Middle frontal gyrus (tissue), 1 donor: Measurements from ENCODE around the gene SPSB1.

Source experiments
- DNase-seq: peaks from one replicate; pipeline ENCODE4 v3.0.0-alpha.2; 2015; ENCODE audit warnings: low spot score; ENCODE audit errors: extremely low spot score

The SPSB1 gene

DNA sequence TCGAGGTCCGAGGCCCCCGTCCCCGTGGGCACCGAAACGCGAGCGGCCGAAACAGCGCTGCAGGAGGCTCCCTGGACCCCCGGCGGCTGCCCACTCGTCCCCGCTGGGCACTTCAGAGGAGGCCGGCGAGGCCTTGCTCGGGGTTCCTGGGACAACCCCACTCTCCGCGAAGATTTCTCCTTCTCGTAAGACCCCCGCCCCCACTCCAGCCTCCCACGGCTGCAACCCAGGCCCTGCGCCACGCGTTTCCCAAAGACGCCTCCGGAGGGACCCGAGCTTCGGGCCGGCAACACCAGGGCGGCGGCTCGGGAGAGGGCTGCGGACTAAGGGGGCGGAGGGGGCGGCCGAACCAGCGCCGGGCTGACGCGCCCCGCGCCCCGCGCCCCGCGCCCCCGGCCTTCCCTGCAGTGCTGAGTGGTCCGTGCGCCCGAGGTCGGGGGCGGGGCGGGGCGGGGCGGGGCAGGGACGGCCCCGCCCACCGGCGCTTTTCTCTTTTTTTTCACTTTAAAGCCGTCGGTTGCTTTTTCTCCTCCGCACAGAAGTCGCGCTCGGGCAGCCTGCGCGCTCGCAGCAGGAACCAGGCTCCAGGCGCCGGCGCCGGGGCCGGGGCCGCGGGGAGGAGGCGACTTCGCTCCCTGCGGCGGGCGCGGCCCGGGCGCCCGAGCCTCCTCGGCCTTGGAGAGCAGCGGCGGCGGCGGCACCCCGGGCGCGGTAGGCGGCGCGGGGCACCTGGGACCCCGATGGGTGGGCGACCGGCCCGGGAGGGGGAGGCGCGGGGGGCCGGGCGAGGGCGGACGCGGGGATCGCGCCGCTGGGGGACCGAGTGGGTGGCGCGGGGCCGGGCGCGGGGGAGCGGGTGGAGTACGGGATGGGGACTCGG, at the start of gene SPSB1:
Gene SPSB1 (plus strand): TSS at position 534 of the 880 bp plus-strand sequence. CDS start 62,998 bp downstream, outside the sequence.
- peak; percentile 65 for DNase-seq

DNA sequence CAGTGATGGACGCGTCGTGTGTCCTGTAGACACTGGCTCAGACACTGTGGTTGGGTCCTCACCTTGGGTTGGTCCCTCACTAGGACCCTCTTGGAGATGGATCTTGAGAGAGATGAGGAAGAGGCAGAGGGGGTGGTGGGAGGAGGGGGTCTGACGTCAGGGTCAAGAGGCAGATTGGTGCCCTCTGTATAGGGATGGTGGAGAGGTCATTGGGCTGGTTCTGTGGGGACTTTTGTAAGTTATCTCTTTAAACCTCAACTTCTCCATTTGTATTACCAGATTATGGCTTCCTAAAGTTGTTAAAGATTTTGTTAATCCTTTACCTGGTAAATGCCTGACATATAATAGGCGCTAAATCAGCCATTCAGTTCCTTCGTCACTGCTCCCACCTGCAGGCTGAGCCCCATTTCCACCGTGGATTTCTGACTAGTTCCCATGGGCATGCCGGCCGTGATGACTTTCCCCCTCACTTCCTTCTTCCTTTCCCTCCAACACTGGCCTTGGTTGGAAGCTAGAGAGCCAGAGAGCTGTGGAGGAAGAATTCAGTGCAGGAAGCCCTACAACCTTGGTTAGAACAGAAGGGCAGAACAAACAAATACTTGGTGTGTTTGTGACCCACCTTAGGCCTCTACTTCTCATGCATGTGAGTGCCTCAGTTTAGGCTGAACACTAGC, 49.5 kb upstream of the SPSB1 start:
- no peak for DNase-seq

DNA sequence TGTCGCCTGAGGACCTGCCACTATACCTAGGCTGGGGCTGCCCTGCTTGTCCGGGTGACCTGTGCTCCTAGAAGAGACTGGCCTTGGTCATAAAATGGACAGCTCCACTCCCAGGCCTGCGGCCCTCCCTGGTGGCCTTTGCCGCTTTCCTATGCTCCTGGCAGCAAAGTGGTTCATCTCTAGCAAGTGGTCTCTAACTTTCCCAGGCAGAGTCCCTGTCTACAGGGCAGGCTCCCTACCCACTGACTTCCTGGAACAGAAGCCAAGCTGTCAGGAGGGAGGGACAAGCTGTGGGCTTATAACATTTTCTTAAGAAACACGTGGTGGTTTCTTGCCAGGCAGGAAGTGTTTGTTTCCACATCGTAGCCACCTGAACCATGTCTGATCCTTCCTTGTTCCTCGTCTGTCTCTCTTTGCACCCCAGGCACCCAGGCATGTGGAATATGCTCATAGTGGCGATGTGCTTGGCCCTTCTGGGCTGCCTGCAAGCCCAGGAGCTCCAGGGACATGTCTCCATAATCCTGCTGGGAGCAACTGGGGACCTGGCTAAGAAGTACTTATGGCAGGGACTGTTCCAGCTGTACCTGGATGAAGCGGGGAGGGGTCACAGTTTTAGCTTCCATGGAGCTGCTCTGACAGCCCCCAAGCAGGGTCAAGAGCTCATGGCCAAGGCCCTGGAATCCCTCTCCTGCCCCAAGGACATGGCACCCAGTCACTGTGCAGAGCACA, 48.0 kb upstream of the SPSB1 start:
- no peak for DNase-seq

DNA sequence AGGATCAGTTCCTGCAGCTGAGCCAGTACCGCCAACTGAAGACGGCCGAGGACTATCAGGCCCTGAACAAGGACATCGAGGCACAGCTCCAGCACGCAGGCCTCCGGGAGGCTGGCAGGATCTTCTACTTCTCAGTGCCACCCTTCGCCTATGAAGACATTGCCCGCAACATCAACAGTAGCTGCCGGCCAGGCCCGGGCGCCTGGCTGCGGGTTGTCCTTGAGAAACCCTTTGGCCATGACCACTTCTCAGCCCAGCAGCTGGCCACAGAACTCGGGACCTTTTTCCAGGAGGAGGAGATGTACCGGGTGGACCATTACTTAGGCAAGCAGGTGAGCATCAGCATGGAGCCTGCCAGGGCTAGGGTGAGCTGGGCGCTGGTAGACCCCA, 47.5 kb upstream of the SPSB1 start:
- no peak for DNase-seq

DNA sequence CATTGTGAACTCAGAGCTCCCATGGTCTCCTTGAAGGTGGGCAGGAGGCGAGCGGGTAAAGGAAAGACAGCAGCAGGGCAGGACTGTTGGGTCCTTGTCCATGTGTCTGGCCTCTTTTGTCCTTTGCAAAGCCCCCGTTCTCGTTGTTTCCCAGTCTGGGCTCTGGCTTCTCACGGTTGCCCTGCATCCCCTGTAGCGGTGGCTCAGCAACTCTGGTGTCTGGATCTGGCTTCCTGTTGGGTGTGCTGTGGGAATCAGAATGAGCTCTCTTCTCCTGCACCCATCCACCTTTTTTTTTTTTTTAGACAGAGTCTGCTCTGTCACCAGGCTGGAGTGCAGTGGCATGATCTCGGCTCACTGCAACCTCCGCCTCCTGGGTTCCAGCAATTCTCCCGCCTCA, 47.0 kb upstream of the SPSB1 start:
- no peak for DNase-seq

DNA sequence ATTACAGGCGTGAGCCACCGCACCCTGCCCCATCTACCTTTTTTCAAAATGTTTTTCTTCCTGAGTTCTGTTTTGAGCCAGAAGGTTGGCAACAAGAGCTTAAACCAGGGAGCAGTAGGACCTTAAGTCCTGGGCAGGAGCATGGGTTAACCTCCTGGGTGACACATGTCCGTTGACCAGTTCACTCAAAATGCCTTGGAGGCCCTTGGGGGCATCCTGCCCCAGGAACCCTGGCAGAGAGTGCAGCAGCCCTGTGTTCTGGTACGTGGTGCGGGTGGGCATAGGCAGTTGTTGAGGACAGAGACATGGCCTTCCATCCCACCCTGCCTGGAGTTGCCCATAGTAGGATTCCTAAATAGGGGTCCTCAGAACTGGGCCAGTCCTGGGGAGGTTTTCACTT, 46.5 kb upstream of the SPSB1 start:
- no peak for DNase-seq

DNA sequence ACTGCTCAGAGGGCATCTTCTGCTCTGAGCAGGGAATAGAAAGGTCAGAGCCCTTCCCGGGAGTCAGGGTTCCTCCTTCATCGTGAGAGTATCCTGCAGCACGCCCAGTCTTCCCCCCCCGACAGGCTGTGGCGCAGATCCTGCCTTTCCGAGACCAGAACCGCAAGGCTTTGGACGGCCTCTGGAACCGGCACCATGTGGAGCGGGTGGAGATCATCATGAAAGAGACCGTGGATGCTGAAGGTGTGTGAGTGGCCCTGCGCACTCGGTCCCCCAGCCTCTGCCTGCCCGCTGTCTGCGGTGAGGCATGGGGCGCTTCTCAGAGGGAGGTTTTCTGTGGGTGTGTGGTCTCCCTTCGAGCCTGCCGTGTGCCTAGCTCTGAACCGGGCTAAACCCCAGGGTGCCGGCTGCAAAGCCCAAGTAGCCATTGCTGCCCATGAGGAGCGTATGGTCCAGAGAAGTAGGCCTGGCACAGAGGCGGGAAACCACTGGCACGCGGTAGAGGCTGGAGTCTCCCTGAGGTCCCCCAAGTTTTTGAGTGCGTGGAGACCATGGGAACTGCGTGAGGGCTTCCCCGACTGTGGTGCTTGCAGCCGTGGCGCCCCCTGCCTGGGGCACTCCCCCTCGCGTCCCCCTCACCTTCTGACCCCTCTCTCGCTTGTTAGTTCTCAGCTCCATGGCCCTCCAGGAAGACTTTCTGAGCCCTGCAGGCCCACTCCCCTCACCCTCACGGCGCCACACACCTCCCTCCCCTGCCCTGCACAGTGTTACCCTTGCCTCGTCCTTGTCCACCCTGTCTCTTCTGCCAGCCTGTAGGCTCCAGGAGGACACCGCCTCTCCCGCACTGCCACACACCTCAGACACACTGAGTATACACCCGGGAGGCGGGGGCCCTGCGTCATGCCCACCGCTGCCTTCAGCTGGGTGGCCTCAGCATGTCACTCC, 45.6 kb upstream of the SPSB1 start:
- DNase-seq, result no peak

DNA sequence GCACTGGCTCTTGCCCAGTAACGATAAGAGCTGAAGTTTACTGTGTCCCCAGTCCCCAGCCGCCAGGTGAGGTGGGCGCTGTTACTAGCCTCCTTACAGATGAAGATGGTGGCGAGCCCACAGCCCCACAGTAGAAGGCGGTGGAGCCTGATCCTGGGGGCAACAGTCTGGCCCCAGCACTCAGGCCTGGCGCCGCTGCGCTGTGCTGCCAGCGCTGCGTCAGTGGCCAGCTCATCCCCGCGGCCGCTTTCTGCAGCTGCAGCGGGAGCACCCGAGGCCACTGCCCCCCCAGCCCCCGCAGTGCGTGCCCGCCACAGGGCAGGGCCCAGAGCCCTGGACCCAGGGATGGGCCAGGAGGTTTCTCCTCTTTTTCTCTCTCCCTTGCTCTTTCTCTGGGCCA, 44.8 kb upstream of the SPSB1 start:
- DNase-seq, result no peak

DNA sequence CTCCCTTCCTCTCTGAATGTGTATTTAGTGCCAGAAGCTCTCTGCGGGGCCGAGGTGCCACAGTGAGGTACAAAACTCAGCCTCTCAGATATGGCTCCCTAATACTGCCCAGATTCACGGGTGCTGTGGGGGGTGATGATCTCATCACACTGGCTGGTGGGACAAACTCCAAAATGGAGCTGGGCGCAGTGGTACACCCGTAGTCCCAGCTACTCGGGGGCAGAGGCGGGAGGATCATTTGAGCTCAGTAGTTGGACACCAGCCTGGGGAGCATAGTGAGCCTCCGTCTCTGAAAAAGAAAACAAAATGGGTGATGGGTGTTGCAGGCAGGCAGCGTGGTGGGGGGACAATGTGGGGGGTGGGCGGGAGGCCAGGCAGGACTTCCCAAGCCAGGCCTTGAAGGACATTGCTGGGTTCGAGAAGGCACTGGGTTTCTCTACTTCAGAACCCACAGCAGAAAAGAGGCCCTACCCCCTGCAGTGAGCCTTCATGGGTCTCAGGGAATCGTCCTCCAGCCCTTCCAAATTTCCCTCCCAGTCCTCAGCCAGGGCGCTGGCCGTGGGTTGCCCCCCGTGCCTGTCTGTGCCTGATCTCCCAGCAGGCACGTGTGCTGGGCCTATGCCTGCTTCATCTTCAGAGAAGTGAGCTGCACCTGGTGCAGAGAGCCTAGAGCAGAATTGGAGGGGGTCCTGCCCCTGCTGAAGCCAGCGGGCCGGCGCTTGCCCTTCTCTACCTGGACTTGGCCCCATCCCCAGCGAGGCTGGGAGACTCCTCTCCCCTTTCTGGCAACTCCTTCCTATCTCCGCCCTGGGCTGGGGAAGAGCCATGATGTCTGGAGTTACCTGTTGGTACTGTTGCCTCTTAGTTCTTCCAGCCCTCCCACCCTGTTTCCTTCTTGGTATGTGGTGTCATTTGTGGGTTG, 44.1 kb upstream of the SPSB1 start:
- DNase-seq, result no peak

DNA sequence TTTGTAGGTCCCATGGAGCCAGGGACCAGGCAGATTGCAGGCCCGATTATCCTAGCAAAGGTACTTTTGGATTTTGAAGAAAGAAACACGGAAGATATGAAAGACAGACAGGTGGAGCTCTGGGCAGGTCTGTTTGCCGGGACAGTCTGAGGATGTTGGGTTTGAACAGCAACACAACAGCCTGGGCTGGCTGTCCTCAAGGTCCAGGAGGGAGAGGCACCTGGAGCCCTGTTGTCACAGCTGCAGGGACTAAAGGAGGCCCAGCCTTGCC, 43.5 kb upstream of the SPSB1 start:
- DNase-seq, result no peak

DNA sequence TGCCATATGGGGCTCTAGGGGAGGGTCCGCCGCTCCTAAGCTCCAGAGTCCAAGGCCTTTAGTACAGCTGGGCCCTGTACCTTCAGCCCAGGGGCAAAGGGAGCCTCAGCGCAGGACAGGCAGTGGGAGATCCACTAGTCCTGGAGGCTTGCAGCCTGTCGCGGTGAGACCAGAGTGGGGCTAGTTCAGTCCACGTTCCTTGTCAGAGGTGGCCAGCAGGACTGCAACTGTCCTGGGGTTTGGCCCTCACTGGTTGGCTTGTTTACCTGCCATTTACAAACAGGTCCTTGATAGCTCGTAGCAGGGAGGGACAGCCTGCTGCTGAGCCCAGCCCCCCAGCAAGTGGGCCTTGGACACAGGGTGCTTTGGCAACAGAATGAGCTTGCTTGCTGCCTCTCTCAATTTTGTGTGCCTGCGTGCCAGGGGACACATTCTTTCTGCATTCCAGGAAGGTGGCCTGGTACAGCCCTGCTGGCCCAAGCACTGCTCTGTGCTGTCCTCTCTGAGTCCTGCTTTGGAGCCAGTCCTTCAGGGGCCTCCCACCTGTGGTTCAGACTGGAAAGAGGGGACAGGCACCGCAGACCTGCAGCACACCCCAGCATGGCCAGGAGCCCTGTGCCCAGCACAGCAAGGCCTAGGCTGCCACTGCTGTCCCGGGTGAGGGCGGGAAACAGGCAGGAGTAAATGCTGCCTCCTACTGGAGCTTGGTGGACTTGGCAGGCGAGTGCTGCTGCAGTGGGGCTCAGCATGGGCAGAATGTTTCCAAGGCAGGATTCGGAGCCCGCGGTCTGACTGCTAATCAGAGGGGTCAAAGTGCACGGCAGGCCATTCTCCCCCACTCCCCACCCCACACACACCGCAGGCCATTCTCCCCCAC, 42.9 kb upstream of the SPSB1 start:
- no peak for DNase-seq

DNA sequence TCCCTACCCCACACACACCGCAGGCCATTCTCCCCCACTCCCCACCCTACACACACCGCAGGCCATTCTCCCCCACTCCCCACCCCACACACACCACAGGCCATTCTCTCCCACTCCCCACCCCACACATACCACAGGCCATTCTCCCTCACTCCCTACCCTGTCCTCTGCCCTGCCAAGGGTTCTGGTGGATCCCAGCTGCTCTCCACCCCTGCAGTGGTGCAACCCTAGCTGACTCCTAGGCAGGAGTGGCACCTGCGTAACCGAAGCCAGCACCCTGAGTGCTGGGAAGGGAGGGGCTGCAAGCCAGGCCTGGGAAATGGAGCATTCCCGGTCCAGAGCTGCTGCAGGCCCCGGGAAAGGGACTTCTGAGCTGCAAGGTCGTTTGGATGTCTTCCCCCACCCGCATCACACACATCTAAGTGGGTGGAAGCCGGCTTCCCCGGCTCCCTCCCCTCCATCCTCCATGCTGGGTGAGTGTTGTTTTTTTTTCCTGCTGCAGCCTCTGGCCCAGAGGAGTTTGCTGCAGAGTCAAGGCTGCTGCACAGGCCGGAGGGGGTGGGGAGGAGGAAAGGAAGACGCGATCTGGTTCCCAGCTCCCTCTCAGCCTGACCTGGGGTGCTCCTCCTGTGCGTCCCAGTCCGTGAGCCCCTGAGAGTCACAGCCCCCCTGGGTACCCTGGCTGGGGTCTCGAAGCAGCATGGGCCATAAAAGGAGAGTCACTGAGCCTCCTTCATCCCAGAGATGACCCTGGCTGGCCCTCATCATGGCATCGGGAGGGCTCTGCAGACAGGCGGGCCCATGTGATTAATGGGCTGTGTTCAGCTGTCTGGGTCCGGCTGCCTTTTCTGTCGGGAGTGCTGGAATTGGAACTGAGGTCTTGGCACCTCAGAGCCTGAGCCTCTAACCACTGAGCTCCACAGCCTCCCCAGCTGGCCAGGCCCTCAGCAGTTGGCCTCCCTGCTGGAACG, 42.0 kb upstream of the SPSB1 start:
- DNase-seq, result no peak

DNA sequence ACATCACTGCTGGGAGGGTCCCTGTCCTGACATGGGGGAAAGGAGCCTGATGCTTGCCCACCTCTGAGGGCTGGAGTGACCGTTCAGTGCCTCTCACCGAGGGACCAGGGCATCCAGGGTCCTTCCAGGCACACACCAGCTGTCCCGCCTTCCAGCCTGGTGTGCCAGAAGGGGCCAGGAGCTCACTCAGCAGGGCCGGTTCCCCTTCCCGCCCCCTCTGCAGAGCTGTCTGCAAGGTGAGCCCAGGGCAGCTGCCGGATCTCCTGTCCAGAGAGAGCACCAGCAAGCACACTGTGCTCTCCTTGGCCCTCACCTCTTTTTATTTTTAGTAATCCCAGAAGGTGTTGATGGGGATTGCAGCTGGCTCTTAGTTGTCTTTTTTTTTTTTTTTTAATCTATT, 41.2 kb upstream of the SPSB1 start:
- DNase-seq, result no peak

DNA sequence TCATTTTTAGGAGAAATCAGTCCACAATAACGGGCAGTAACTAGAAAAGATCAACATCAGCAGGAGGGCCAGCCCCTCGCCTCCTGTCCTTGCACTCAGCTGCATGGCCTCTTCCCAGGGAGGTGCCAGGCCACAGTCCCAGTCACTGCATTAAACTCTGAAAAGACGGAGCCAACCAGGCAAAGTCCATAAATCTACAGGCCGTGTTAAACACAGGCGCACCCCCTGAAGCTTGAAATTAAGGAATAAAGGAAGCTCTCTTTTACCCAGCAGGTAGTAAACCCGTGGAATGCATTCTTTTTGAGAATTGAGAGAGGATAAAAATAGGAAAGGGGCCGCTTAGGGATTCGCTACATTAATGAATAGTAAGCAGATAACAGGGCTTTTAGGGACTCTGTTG, 39.7 kb upstream of the SPSB1 start:
- no peak for DNase-seq

DNA sequence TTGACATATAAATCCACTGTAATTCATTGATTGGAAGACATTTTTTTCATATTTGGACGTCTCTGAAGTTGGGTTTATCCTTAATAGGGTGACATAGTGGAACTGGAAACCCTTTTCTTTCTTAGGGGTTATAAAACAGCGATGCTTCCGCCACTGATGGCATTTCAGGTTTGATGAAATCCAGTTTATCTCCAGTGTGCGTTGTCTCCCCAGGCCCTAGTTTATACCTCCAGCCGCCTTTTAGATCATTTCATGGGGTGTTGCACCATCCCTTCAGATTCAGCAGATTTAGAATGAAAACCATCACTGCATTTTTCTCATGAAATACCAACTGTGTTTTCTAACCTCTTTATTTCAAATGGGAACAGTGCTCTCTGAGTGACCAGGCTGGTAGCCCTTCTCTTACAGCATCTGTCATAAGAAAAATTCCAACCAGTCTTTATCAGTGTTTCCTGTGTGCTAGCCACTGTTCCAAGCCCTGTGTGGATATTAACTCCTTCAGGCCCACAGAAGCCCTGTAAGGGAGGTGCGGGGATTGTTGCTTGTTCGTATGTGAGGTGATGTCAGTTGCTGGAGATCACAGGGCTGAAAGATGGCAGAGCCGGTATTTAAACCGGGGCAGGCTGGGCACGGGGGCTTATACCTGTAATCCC, 39.1 kb upstream of the SPSB1 start:
- DNase-seq, result no peak

DNA sequence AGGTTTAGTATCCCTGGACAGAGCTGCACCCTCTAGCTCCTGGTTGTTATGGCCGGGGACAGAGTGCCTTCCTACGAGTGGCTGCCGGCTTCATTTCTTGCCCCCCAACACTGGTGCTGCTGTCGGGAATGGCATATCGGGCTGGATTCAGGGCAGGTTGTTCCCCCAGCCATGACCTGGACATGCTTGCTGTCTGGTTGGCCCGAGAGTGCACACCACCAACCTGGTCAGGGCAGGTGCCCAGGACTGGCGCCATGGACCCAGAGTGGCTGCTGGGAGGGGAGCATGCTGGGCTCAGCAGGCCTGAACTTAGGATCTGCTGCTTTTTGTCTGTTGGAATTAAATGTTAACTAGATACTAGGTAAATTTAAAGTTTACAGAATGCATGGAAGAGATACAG, 36.4 kb upstream of the SPSB1 start:
- no peak for DNase-seq

DNA sequence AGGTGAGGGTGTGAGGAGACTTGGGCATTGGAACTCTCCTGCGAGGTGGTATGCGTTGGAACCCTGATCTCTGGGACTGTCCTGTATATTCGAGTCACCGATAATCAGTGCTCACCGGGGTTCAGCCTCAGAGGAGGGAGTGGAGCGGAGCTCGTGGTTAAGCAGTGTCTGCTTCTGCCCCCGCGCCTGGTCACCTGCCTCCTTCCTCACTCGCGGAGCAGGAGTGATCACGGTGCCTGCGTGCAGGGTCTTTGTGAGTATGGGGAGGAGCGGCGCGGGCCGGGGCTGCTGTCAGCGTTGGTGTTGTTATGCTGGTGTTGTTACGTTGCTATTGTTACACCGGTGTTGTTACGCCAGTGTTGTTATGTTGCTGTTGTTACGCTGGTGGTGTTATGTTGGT, 34.8 kb upstream of the SPSB1 start:
- no peak for DNase-seq

DNA sequence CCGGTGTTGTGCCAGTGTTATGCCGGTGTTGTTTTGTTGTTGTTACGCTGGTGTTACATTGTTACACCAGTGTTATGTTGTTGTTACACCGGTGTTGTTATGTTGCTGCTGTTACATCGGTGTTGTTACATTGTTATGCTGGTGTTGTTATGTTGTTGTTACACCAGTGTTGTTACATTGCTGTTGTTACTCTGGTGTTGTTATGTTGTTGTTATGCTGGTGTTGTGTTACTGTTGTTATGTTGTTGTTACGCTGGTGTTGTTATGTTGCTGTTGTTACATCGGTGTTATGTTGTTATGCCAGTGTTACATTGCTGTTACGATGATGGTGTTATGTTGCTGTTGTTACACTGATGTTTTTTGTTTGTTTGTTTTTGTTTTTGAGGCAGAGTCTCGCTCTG, 34.1 kb upstream of the SPSB1 start:
- DNase-seq, result no peak
